HEK293 (cell line): Measurements from ENCODE around the gene CYTH3.

ENCODE experiments used
- KLF7 ChIP-seq: fragments of 450-650 bp; formaldehyde crosslinking; IDR thresholded peaks from 2 replicates; pipeline ENCODE4 v1.5.1; 2016; ENCODE audit warnings: missing biosample characterization, missing genetic modification characterization, borderline replicate concordance
- YY1 ChIP-seq: fragments of 450-650 bp; formaldehyde crosslinking; IDR thresholded peaks from 2 replicates; pipeline ENCODE4 v1.5.1; 2018; ENCODE audit warnings: missing biosample characterization, missing genetic modification characterization
- ZBTB1 ChIP-seq: fragments of 450-650 bp; formaldehyde crosslinking; IDR thresholded peaks from 2 replicates; pipeline ENCODE4 v1.5.1; 2016; ENCODE audit warnings: missing biosample characterization, missing genetic modification characterization
- ZIC2 ChIP-seq: fragments of 450-650 bp; formaldehyde crosslinking; IDR thresholded peaks from 2 replicates; pipeline ENCODE4 v1.5.1; 2016; ENCODE audit warnings: missing biosample characterization, missing genetic modification characterization
- ZNF133 ChIP-seq: fragments of 450-650 bp; formaldehyde crosslinking; IDR thresholded peaks from 2 replicates; pipeline ENCODE4 v1.5.1; 2016; ENCODE audit warnings: missing biosample characterization, missing genetic modification characterization
- ZNF274 ChIP-seq, 2 experiments: fragments of 200-500 bp in 1 of 2; fragments of 450-650 bp in 1 of 2; sonication (Bioruptor generic) in 1 of 2; formaldehyde crosslinking in 1 of 2; IDR thresholded peaks; 2 replicates each; pipeline versions ENCODE4 v1.5.1 to v1.6.1; 2014 to 2016; ENCODE audit warnings: borderline replicate concordance in 1 of 2, inconsistent platforms in 1 of 2, low read length in 1 of 2, missing biosample characterization in 1 of 2, missing genetic modification characterization in 1 of 2
- ZNF48 ChIP-seq: fragments of 450-650 bp; formaldehyde crosslinking; IDR thresholded peaks from 2 replicates; pipeline ENCODE4 v1.5.1; 2016; ENCODE audit warnings: missing biosample characterization, missing genetic modification characterization
- ZNF768 ChIP-seq: fragments of 450-650 bp; formaldehyde crosslinking; IDR thresholded peaks from 2 replicates; pipeline ENCODE4 v1.5.1; 2018; ENCODE audit warnings: missing biosample characterization, mild to moderate bottlenecking, missing genetic modification characterization
- TF ChIP-seq, protein P1 (sequence below): fragments of 450-650 bp; formaldehyde crosslinking; IDR thresholded peaks from 2 replicates; pipeline ENCODE4 v1.5.1; 2016; ENCODE audit warnings: missing biosample characterization, missing genetic modification characterization
- TF ChIP-seq, protein P2 (sequence below): fragments of 450-650 bp; formaldehyde crosslinking; IDR thresholded peaks from 2 replicates; pipeline ENCODE4 v1.5.1; 2016; ENCODE audit warnings: missing biosample characterization, missing genetic modification characterization
- TF ChIP-seq, protein P3 (sequence below): IDR thresholded peaks from 2 replicates; pipeline ENCODE4 v1.6.1; 2011; ENCODE audit warnings: mild to moderate bottlenecking, low read depth, low read length, borderline replicate concordance
- TF ChIP-seq, protein P4 (sequence below): fragments of 450-650 bp; formaldehyde crosslinking; IDR thresholded peaks from 2 replicates; pipeline ENCODE4 v1.5.1; 2016; ENCODE audit warnings: missing biosample characterization, missing genetic modification characterization
- TF ChIP-seq, protein P5 (sequence below): fragments of 450-650 bp; formaldehyde crosslinking; IDR thresholded peaks from 2 replicates; pipeline ENCODE4 v1.5.1; 2016; ENCODE audit warnings: missing biosample characterization, missing genetic modification characterization
- TF ChIP-seq, protein P6 (sequence below): fragments of 450-650 bp; formaldehyde crosslinking; IDR thresholded peaks from 2 replicates; pipeline ENCODE4 v1.5.1; 2016; ENCODE audit warnings: missing biosample characterization, missing genetic modification characterization, low read depth

DNA sequence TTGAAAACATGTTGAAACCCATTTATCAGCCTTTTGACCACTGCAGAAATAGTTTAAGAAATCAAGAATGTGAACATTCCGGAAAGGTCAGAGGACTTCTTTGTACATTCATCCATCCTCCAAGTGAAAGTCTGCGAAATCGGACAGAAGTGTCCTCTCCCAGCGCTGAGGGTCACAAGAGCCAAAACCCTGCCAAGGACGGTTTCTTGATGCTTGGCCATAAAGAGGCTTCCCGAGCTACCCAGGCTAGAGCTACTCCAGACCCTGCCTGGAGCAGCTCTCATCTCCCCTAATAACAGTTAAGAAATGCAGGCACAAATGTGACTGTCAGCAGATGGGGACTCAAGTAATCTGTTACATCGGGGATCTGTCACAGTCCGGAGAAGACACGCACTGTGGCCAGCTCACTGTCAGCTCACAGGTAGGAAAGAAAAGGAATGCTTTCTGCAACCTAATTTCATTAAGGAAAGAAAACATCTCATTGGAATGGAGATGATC, 4.5 kb upstream of the CYTH3 start:
- TF ChIP-seq ZNF133 (tag by site-specific recombination) = no peak
- TF ChIP-seq, protein P1, sequence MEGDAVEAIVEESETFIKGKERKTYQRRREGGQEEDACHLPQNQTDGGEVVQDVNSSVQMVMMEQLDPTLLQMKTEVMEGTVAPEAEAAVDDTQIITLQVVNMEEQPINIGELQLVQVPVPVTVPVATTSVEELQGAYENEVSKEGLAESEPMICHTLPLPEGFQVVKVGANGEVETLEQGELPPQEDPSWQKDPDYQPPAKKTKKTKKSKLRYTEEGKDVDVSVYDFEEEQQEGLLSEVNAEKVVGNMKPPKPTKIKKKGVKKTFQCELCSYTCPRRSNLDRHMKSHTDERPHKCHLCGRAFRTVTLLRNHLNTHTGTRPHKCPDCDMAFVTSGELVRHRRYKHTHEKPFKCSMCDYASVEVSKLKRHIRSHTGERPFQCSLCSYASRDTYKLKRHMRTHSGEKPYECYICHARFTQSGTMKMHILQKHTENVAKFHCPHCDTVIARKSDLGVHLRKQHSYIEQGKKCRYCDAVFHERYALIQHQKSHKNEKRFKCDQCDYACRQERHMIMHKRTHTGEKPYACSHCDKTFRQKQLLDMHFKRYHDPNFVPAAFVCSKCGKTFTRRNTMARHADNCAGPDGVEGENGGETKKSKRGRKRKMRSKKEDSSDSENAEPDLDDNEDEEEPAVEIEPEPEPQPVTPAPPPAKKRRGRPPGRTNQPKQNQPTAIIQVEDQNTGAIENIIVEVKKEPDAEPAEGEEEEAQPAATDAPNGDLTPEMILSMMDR (tag by site-specific recombination) = no peak
- TF ChIP-seq, protein P2, sequence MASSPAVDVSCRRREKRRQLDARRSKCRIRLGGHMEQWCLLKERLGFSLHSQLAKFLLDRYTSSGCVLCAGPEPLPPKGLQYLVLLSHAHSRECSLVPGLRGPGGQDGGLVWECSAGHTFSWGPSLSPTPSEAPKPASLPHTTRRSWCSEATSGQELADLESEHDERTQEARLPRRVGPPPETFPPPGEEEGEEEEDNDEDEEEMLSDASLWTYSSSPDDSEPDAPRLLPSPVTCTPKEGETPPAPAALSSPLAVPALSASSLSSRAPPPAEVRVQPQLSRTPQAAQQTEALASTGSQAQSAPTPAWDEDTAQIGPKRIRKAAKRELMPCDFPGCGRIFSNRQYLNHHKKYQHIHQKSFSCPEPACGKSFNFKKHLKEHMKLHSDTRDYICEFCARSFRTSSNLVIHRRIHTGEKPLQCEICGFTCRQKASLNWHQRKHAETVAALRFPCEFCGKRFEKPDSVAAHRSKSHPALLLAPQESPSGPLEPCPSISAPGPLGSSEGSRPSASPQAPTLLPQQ (tag by site-specific recombination) = no peak
- TF ChIP-seq, protein P3, sequence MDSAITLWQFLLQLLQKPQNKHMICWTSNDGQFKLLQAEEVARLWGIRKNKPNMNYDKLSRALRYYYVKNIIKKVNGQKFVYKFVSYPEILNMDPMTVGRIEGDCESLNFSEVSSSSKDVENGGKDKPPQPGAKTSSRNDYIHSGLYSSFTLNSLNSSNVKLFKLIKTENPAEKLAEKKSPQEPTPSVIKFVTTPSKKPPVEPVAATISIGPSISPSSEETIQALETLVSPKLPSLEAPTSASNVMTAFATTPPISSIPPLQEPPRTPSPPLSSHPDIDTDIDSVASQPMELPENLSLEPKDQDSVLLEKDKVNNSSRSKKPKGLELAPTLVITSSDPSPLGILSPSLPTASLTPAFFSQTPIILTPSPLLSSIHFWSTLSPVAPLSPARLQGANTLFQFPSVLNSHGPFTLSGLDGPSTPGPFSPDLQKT = no peak
- no peak for TF ChIP-seq KLF7 (tag by site-specific recombination)
- TF ChIP-seq ZBTB1 = no peak
- TF ChIP-seq, protein P4, sequence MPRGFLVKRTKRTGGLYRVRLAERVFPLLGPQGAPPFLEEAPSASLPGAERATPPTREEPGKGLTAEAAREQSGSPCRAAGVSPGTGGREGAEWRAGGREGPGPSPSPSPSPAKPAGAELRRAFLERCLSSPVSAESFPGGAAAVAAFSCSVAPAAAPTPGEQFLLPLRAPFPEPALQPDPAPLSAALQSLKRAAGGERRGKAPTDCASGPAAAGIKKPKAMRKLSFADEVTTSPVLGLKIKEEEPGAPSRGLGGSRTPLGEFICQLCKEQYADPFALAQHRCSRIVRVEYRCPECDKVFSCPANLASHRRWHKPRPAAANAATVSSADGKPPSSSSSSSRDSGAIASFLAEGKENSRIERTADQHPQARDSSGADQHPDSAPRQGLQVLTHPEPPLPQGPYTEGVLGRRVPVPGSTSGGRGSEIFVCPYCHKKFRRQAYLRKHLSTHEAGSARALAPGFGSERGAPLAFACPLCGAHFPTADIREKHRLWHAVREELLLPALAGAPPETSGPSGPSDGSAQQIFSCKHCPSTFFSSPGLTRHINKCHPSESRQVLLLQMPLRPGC (tag by site-specific recombination) = no peak
- no peak for TF ChIP-seq ZIC2 (tag by site-specific recombination)
- no peak for TF ChIP-seq ZNF48
- TF ChIP-seq ZNF274 (IDR thresholded peaks at IDR 0.05; ENCODE audit: low read length) = no peak
- TF ChIP-seq ZNF274 (tag by site-specific recombination; IDR thresholded peaks at IDR 0.05; ENCODE audit: borderline replicate concordance) = no peak
- TF ChIP-seq, protein P5, sequence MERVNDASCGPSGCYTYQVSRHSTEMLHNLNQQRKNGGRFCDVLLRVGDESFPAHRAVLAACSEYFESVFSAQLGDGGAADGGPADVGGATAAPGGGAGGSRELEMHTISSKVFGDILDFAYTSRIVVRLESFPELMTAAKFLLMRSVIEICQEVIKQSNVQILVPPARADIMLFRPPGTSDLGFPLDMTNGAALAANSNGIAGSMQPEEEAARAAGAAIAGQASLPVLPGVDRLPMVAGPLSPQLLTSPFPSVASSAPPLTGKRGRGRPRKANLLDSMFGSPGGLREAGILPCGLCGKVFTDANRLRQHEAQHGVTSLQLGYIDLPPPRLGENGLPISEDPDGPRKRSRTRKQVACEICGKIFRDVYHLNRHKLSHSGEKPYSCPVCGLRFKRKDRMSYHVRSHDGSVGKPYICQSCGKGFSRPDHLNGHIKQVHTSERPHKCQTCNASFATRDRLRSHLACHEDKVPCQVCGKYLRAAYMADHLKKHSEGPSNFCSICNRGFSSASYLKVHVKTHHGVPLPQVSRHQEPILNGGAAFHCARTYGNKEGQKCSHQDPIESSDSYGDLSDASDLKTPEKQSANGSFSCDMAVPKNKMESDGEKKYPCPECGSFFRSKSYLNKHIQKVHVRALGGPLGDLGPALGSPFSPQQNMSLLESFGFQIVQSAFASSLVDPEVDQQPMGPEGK (tag by site-specific recombination) = no peak
- TF ChIP-seq ZNF768 = no peak
- TF ChIP-seq, protein P6, sequence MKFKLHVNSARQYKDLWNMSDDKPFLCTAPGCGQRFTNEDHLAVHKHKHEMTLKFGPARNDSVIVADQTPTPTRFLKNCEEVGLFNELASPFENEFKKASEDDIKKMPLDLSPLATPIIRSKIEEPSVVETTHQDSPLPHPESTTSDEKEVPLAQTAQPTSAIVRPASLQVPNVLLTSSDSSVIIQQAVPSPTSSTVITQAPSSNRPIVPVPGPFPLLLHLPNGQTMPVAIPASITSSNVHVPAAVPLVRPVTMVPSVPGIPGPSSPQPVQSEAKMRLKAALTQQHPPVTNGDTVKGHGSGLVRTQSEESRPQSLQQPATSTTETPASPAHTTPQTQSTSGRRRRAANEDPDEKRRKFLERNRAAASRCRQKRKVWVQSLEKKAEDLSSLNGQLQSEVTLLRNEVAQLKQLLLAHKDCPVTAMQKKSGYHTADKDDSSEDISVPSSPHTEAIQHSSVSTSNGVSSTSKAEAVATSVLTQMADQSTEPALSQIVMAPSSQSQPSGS (tag by site-specific recombination) = no peak
- no peak for TF ChIP-seq YY1 (tag by site-specific recombination)
